ENCODE data around the gene TMEM63B. TPM values are rescaled to one million over a fixed set of nuclear protein-coding genes. Genes with fewer than 3 reads are reported as not detected.
A peak's percentile ranks its signal among the peaks of the same experiment; 100 is the strongest.

The TMEM63B gene
- total and polyA plus RNA-seq, 9 of the 15 experiments (the other 6 are each of a cell fraction or from before 2014, with no cell fraction given) = 0.14 to 39.4 (median 14.4) TPM

- TF ChIP-seq MXD1 (CRISPR knock-in tag; IDR thresholded peaks at IDR 0.05; ENCODE audit: borderline replicate concordance, poor library complexity, severe bottlenecking) = no peak
- no peak for TF ChIP-seq SREBF2 (CRISPR knock-in tag; IDR thresholded peaks at IDR 0.05)
- no peak for TF ChIP-seq ZNF239 (CRISPR knock-in tag; IDR thresholded peaks at IDR 0.05)
- no peak for TF ChIP-seq SMARCA4 (IDR thresholded peaks at IDR 0.05)
- TF ChIP-seq ZNF347 (CRISPR knock-in tag; IDR thresholded peaks at IDR 0.05; ENCODE audit: low read depth) = no peak
- no peak for TF ChIP-seq THRA (IDR thresholded peaks at IDR 0.05)
- TF ChIP-seq YY1 (IDR thresholded peaks at IDR 0.05; ENCODE audit: borderline replicate concordance in 1 of 3, control insufficient read depth in 1 of 3, extremely low read depth in 1 of 3, insufficient read depth in 3 of 3, insufficient read length in 1 of 3, insufficient replicate concordance in 2 of 3, low read depth in 1 of 3, low read length in 2 of 3) = no peak
- no peak for TF ChIP-seq OTX1 (CRISPR knock-in tag; IDR thresholded peaks at IDR 0.05)
- TF ChIP-seq HDAC3 (IDR thresholded peaks at IDR 0.05; ENCODE audit: borderline replicate concordance, partially characterized antibody) = no peak
- TF ChIP-seq ZMIZ1 (IDR thresholded peaks at IDR 0.05; ENCODE audit: low read depth in 2 of 2, low read length in 2 of 2) = no peak
- no peak for TF ChIP-seq ZNF639 (CRISPR knock-in tag; conservative IDR thresholded peaks at IDR 0.05 in 1 of 2, IDR thresholded peaks at IDR 0.05 in 1 of 2)
- TF ChIP-seq ZNF75A (CRISPR knock-in tag; IDR thresholded peaks at IDR 0.05) = no peak
- no peak for TF ChIP-seq ZNF644 (tag; IDR thresholded peaks at IDR 0.05; ENCODE audit: low read depth)
- peak; percentile 73 for TF ChIP-seq BCOR (IDR thresholded peaks at IDR 0.05)
- no peak for TF ChIP-seq ZBTB5 (IDR thresholded peaks at IDR 0.05)
- no peak for TF ChIP-seq ZNF384 (IDR thresholded peaks at IDR 0.05; ENCODE audit: low read depth, low read length)
- no peak for TF ChIP-seq GTF2B (IDR thresholded peaks at IDR 0.05; ENCODE audit: extremely low read depth, insufficient read length)
Measured at GRCh38 chr6:44149369-44150012, 22.1 kb downstream of the TMEM63B start (continued).
